Omental fat pad (tissue), 4 donors: ENCODE results near the gene SLC39A6. TPM values are rescaled to one million over a fixed set of nuclear protein-coding genes. Genes with fewer than 3 reads are reported as not detected.

Experiments
- ATAC-seq: fragments of 150-250 bp; one replicate; pipeline ENCODE4 v1.9.1; 2016; ENCODE audit warnings: mild to moderate bottlenecking, moderate library complexity; ENCODE audit not compliant: low FRiP score
- DNase-seq: peaks from one replicate; pipeline ENCODE4 v3.0.0-alpha.2; 2019; ENCODE audit warnings: low spot score
- total RNA-seq, 4 donors: library from RNA; depleted of rRNA; stranded (reverse); fragments of >200 nt; gene quantifications; one replicate each; pipeline ENCODE4 v1.1.0, GENCODE V29; 2016
- TF ChIP-seq, protein P1 (sequence below), 3 donors: fragments of 450-650 bp; IDR thresholded peaks; one replicate each; pipeline ENCODE4 v1.5.1; 2016 to 2017; ENCODE audit warnings: antibody characterized with exemption in 3 of 3, mild to moderate bottlenecking in 3 of 3, moderate library complexity in 2 of 3

The SLC39A6 gene
- total RNA-seq, 4 donors from 2014 or later: 36.7 to 77.5 (median 43.6) TPM

GRCh38 chr18:36064027-36064808 lies 64.9 kb downstream of the SLC39A6 start:
- TF ChIP-seq, protein P1, sequence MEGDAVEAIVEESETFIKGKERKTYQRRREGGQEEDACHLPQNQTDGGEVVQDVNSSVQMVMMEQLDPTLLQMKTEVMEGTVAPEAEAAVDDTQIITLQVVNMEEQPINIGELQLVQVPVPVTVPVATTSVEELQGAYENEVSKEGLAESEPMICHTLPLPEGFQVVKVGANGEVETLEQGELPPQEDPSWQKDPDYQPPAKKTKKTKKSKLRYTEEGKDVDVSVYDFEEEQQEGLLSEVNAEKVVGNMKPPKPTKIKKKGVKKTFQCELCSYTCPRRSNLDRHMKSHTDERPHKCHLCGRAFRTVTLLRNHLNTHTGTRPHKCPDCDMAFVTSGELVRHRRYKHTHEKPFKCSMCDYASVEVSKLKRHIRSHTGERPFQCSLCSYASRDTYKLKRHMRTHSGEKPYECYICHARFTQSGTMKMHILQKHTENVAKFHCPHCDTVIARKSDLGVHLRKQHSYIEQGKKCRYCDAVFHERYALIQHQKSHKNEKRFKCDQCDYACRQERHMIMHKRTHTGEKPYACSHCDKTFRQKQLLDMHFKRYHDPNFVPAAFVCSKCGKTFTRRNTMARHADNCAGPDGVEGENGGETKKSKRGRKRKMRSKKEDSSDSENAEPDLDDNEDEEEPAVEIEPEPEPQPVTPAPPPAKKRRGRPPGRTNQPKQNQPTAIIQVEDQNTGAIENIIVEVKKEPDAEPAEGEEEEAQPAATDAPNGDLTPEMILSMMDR (IDR thresholded peaks at IDR 0.05): no peak
- DNase-seq: no peak
- ATAC-seq: no peak

GRCh38 chr18:36058674-36059073 lies 70.5 kb downstream of the SLC39A6 start:
- ATAC-seq (no peak), DNase-seq (no peak)
- TF ChIP-seq, protein P1 (IDR thresholded peaks at IDR 0.05): no peak

Other genes with a start within 250 kb of the SLC39A6 start
- gene RPRD1A, start 61.8 kb downstream of the SLC39A6 start, total RNA-seq: 10 to 100 TPM; 36.4 to 64.8 (median 53.9) TPM
- gene ELP2, start 559 bp upstream of the SLC39A6 start, total RNA-seq: 10 to 100 TPM; 43.6 to 62.3 (median 57.7) TPM
- gene MOCOS, start 58.2 kb upstream of the SLC39A6 start, total RNA-seq: 10 to 100 TPM in 1 of 4 donors, 1 to 10 TPM in 3; 2.2 to 11.4 (median 5.1) TPM
- gene FHOD3, start 168.4 kb upstream of the SLC39A6 start, total RNA-seq: 1 to 10 TPM in 3 of 4 donors, under 1 TPM in 1; 0.96 to 3.8 (median 2.3) TPM